ENCODE results near the gene TTBK1. TPM values are rescaled to one million over a fixed set of nuclear protein-coding genes. Genes with fewer than 3 reads are reported as not detected.

The TTBK1 gene
- polyA plus RNA-seq, 1 donor, result 0.04 TPM

DNA sequence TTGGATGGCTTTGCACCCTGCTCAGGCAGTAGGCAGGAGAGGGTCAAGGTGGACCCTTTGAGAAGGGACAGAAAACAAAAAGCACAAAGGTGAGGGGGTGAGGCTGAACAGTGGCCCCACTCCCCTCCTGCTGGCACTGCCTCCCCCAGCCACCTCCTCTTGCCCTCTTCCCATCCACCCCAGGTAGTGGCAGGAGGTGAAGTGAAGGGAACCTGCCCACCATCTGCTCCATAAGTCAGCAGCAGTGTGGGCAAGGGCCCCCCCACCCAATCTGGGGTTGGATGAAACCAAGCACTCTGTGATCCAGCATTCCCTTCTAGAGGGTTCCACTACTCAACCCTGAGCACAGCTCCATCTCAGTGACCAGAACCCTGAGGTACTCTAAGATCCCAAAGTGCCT lies 28.7 kb downstream of the TTBK1 start:
- DNase-seq (ENCODE audit: low read depth), result no peak

DNA sequence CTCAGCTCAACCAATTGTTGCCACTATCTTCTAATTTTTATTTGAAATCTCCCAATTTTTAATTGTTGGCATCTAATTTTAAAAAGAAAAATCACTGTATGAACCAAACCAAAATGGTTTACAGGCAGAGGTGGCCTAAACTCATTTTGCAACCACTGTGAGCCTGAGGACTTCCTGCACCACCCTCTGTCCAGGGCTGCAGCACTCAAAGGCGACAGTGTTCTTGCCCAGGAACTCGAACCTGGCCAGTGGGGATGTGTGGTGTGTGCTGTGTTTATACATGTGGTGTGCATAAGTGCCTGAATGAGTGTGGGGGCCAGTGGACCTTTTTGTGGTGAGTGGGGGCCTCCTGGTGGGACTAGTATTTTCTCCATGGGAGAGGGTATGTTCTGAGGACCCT lies 30.4 kb downstream of the TTBK1 start:
- no peak for DNase-seq (ENCODE audit: low read depth)

DNA sequence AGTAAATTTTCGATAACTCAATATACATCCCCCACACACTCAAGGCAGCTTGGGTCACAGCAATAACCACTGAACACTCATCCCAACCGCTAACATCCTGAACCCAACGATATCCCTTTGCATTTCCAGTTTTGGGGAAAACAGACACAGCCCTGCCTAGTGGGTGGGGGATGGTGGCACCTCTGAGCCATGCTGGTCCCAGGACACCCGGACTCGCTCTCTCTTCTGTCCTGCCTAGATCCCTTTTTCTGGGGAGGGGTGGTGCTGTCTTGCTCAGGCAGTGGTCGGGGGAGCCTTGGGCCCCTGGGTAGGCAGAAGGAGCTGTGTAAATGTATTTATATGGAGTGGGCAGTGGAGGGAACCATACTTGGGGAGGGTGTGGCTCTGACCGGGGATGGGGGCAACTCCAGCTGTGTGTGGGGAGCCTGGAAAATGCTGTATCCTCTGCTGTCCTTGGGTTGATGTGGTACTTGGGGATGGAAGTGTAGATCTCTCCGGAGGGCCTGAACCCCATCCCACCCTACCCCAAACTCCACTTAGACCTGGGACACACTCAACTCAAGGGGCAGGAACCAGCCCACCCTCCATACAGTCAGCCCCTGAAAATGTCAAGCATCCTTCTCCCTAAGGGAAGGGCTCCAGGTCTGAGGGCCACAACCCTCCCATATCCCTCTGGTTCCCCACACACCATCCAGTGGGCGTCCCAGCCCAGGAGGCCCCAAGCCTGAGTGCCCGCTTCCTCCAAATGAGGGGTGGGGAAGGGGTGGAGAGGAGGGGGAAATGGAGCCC lies 31.0 kb downstream of the TTBK1 start:
- DNase-seq (ENCODE audit: low read depth), result no peak

DNA sequence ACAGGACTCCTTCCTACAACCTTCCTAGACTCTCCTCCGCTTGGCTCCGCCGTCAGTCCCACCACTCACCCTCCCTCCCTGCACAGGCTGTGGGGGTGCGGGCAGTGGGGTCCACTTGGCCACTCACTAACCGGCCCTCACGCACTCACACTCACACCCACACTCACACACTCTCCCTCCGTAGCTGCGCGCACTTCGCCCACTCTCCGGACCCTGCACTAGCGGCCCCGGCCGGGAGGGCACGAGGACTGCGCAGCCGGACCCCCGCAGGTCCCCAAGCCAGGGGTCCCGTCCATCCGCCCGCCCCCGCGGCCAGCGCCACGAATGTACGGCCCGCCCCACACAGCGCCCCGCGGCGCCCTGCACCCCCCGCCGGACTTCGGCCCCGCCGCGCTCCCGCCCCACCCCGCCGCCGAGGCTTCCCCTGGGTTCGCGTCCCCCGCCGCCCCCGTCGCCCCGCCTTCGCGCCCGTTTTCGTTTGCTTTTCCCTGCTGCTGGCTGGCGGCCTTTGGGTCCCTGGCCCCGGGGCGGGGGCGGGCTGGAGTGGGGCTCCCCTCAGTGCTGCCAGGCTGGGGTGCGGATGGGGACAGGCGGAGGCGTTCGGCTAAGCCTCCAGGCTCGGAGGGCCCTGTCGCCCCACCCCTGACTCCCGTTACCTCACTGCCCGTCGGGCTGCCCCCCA lies 31.8 kb downstream of the TTBK1 start:
- DNase-seq (ENCODE audit: low read depth), result no peak

DNA sequence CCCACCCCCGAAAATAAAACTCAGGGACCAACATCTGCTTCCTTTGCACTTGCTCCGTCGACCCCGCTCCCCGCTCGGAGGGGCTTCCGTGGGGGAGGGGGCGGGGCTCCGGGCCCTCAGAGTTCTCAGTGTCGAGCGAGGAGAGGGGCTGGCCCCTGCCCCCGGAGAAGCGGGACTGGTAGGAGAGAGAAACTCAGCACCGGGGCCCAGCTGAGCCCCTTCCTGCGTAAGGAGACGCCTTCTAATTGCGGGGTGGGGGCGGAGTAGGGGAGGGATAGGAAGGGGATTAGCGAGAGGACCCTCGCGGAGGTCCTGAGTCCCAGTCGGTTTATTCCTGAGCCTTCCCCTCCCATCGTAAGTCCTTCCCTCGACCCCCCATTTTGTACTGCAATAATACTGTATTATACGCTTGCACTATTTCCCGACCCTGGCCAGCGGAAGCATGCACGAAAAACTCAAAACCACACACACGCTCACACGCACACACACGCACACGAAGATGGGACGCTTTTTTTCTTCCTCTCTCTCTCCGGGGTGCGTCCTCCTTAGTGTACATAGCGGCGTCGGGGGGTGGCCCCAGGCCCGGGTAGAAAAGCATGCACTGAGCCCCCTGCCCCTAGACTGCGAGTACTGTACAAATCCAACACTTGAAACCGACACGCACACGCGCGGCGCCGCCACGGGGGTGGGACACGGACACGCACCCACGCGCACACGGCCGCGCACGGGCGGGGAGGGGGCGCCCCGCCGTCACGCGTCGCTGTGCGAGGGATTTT lies 32.7 kb downstream of the TTBK1 start:
- DNase-seq (ENCODE audit: low read depth), result no peak

DNA sequence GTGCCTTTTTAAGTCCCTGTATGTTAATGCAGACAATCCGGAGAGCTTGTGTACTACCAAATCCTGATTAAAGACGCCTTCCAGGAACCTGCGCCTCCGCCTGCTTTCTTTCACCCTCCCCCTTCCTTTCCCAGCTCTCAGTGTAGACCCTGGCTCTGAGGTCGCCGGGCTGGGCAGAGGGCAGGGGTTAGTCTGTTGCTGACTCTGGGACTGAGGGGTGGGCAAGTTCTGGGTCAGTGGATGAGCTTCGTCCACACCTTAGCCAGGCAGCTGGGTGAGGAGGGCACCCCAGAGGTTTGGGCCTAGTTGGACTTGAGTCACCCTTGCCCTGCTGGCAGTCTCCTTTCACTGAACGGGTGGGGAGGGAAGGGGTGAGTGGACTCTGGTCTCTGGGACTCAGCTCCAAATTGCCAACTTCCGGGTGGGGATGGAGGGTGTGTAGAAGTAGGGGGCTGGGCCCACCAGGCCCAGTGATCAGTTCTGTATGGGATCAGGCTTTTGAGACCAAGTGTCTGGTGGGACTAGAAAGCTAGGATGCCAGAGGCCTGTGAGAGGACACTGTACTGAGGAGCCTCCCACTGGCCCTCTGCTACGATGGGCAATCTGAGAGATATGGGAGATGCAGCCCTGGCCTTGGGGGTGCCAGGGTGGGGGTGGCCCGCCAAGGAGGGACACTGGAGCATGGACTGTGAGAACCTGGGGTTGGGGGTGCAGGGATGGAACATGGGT lies 33.5 kb downstream of the TTBK1 start:
- DNase-seq (ENCODE audit: low read depth), result no peak

DNA sequence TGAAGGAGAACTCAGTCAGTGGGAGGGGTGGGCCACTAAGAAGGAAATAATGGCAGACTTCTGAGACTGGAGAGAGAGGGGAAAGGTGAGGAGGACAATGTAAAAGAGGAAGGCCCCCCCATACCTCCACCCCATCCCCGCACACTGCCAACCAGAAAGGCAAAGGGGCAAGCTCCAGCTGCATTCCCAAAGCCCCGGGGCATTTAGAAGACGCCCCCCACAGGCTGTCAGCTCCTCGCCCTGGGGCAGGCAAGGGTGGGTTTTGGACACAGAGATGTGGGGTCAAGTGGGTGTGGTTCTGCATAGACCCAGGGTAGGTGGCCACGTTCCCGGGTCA lies 34.0 kb downstream of the TTBK1 start:
- DNase-seq (ENCODE audit: low read depth), result no peak

DNA sequence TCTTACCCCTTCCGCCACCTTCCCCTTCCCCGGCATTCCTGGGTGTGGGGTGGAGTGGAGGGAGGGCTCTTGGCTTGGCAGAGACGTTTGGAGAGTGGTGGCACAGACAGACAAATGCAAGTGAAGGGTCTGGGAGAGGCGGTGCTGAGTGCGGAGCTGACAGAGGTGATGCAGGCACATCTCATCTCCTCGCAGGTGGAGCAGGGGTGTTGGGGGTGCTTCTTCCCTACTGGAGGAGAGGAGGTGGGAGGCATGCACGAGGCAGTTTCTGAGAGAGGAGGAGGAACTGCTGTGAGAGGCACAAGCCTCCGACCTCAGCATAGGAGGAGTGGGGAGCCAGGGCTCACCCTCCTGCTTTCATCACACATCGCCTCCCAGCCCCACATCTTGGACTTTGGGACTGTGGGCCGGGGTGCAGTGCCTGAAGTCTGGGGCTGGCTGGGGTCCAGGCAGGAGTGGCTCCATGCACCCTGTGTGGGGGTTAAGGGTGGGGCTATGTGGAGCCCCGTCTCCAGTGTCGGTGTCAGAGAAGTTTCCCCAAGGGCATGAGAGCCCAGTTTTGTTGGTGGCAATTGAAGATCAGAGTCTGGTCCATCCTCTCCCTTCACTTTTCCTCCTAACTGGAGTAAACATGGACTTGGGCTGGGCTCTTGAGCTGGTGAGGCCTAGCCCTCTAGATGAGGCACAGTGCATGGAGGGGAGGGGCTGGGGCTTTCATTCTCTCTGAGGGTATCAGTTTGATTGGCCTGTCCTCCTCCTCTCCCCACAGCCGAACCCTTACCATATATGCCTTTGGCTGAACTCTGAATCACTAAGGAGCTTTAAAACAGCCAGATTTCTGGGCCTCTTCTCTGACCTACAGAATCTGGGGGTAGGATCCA lies 34.6 kb downstream of the TTBK1 start:
- DNase-seq (ENCODE audit: low read depth), result no peak

DNA sequence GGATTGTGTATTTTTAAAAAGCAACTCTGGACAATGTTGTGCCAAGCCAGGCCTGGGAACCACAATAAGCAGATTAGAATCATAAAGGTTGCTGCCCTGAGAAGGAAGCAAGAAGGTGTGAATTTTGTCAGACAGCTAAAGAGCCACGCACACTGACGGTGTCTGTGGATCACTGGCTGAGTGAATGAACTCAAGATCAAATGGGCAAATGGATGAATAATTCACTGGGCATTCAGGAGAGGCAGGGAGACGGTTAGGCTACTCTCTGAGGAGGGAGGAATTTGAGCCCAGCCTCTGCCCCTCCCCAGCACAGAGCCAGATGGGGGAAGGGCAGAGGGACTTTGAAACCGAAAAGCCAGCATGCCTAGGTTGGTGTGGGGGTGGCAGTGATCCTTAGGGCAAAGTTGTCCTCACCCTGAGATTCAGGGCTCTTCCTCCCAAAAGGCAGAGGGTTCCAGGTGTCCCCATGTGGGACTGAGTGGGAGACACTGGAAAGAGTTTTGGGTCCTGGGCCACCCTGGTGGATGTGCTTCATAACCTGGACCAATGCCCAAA lies 35.3 kb downstream of the TTBK1 start:
- DNase-seq (ENCODE audit: low read depth), result no peak

DNA sequence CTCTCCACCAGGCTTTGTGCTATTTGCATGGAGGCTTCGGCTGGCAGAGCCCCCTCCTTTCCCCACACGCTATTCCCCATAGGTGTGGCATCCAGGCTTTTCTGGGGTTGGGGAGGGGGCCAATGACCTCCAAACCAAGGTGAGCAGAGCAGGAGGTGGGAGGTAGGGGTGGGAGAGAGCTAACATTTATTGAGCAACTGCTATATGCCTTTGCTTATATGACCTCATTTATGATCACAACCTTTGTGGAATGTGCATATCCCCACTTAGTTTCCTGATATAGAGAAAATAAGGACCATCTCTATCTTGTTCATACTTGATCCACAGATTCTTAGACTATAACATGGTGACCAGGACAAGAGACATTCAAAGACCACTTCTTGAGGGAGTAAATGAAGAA lies 37.0 kb downstream of the TTBK1 start:
- no peak for DNase-seq (ENCODE audit: low read depth)

DNA sequence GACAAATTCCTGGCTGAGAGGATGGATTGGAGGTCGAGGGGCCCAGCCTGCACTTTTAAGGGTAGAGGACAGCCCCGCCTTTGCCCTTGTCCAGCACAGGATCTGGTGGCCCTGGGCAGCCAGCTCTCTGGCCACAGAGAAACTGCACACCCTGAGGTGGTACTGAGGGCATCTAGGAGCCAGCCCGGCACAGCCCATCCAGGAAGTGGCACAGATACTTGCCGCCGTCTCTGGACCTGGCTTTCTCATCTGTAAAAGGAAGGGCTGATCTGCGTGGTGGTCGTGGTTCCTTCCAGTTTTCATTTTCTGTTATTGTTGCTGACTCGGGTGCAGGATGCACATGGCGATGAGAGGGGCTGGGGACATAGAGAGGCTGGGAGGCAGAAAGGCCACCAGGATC lies 38.8 kb downstream of the TTBK1 start:
- no peak for DNase-seq (ENCODE audit: low read depth)

DNA sequence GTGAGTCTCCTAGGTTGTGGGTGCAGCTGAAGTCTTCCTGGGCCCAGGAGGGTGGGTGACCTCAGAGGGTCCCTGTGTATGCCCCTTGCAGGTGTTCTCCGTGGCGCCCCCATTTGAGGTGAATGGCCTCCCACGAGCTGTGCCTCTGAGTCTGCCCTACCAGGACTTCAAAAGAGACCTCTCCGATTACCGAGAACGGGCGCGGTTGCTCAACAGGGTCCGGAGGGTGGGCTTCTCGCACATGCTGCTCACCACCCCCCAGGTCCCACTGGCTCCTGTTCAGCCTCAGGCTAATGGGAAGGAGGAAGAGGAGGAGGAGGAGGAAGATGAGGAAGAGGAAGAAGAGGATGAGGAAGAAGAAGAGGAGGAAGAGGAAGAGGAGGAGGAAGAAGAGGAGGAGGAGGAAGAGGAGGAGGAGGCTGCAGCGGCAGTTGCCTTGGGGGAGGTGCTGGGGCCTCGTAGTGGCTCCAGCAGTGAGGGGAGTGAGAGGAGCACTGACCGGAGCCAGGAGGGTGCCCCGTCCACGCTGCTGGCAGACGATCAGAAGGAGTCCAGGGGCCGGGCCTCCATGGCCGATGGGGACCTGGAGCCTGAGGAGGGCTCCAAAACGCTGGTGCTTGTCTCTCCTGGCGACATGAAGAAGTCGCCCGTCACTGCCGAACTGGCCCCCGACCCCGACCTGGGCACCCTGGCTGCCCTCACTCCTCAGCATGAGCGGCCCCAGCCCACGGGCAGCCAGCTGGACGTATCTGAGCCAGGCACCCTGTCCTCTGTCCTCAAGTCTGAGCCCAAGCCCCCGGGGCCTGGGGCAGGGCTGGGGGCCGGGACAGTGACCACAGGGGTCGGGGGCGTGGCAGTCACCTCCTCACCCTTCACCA lies 39.6 kb downstream of the TTBK1 start:
- no peak for DNase-seq (ENCODE audit: low read depth)

DNA sequence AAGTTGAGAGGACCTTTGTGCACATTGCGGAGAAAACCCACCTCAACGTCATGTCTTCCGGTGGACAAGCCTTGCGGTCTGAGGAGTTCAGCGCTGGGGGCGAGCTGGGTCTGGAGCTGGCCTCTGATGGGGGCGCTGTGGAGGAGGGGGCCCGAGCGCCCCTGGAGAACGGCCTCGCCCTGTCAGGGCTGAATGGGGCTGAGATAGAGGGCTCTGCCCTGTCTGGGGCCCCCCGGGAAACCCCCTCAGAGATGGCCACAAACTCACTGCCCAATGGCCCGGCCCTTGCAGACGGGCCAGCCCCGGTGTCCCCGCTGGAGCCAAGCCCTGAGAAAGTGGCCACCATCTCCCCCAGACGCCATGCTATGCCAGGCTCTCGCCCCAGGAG lies 40.2 kb downstream of the TTBK1 start:
- no peak for DNase-seq (ENCODE audit: low read depth)

DNA sequence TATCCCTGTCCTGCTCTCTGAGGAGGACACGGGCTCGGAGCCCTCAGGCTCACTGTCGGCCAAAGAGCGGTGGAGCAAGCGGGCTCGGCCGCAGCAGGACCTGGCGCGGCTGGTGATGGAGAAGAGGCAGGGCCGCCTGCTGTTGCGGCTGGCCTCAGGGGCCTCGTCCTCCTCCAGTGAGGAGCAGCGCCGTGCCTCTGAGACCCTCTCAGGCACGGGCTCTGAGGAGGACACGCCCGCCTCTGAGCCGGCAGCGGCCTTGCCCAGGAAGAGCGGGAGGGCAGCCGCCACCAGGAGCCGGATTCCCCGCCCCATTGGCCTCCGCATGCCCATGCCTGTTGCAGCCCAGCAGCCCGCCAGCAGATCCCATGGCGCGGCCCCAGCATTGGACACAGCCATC lies 40.6 kb downstream of the TTBK1 start:
- DNase-seq (ENCODE audit: low read depth), result no peak

DNA sequence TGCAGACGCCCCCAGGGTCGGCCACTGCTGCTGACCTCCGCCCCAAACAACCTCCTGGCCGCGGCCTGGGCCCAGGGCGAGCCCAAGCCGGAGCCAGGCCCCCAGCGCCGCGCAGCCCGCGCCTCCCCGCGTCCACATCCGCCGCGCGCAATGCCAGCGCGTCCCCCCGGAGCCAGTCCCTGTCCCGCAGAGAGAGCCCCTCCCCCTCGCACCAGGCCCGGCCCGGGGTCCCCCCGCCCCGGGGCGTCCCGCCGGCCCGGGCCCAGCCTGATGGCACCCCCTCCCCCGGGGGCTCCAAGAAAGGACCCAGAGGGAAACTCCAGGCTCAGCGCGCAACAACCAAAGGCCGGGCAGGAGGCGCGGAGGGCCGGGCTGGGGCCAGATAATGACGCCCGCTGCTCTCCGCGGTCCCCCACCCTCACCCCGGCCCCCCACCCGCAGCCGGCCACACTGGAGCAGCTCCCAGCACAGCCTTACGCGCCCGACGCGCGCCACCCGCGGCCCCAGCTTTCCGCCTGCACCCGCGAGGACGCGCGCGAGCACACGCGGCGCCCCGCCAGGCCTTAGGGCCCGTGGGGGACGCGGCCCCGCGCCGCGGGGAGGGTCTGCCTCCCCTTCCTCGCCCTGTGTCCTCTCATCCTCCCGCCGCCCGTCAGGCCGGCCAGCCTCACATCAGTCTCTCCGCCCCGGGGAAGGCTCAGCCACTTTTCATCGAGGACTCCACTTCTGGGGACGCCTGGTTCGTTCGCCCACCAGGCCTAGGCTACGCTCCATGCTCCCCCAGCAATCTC lies 41.9 kb downstream of the TTBK1 start:
- no peak for DNase-seq (ENCODE audit: low read depth)

DNA sequence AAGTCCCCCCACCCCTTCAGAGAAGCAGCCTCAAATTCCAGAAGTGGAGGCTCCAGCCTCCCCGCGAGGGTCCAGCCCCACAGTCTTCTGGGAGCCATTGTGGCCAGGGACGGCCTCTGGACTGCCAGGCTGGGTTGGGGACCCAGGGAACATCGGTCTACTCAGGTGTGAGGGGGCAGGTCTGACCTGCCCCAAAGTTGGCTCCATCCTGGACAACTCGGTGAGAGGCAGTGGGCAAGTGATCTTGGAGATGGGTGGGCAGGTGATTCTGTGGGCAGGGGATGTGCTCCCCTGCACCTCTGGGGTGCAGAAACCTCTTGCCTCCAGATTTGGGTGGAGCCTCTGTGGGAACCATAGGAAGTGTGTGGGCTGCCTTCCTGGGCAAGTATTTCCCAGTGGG lies 42.6 kb downstream of the TTBK1 start:
- DNase-seq (ENCODE audit: low read depth), result no peak

DNA sequence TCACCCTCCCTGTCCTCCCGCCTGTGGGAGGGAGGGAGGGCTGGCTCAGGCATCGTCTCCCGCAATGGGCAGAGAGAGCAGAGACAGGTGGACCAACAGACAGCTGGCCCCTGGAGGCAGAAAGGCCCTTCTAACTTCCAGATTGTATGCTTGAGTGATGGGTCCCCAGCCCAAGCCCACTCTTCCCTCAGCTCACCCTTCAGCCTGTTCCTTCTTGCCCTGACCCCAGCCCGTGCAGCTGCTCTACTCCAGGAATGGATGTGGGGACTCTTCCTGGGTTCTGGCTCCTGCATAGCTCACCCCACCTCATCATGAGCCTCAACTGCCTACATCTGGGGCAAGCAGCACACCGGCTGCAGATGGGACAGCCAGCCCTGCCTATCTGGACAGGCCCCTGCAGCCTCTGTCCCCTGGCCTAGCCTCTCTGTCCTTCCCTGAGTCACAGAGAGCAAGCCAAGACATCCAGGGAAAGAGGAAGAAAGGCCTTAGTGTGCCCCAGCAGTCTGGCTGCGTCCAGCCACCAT lies 43.2 kb downstream of the TTBK1 start:
- DNase-seq (ENCODE audit: low read depth), result no peak

DNA sequence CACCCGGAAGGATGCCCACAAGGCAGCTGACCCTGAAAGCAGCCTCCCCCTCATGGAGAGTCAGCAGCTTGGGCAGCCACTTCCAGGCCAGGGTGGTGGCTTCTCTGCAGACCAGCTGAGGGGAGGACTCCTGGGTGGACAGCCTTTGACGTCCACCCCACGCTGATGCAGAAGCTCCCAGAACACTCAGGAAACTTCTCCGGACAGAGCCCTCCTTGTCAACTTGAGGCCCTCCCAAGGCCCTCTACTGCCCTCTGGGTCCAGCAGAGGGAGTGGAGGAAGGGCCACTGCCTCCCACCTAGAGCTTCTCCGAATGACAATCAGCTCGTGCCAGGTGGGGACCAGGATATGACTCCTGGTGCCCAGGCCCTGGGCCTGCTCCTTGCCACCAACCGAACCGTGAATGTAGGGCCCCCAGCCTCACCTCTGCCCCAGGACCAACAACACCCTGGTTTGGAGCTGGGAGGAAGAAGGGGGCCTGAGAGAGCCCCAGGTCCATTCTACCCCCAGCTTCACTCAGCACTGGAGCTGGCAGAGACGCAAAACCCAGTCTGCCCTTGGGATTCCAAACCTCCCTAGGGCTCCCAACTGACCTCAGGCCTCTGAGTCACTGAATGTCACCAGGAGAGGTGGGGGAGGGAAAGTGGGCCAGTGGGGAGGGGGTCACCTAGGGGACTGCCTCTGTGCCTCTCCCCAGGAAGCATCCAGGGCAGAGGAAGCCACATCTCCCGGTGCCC lies 43.9 kb downstream of the TTBK1 start:
- DNase-seq (ENCODE audit: low read depth), result no peak
